Measurements from ENCODE around the gene VPS45.
"Not testable (repeated sequence)": the region's sequence is repeated elsewhere in the genome, so short reads cannot be mapped to it uniquely, and the experiment has no call there.

Gene VPS45

DNA sequence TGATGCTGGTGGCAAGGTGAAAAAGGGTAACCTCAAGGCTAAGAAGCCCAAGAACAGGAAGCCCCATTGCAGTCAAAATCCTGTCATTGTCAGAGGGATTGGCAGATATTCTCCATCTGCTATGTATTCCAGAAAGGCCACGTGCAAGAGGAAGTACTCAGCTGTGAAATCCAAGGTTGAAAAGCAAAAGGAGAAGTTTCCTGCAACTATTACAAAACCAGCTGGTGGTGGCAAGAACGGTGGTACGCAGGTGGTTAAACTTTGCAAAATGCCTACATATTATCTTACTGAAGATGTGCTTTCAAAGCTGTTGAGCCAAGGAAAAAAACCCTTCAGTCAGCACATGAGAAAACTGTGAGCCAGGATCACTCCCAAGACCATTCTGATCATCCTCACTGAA, 13.7 kb upstream of the VPS45 start:
- no peak for DNase-seq
- no peaks in the 10 kb centered on the region for H3K36me3 ChIP-seq (ENCODE audit: control insufficient read depth, insufficient read depth, low read length)
- H2BK5ac ChIP-seq (ENCODE audit: low read length) = no peak overlapping the region
- no peak overlapping the region for H3K4ac ChIP-seq (ENCODE audit: low read depth, low read length)
- H3K27ac ChIP-seq (ENCODE audit: low read depth, low read length) = no peak overlapping the region
- H3K4me2 ChIP-seq (ENCODE audit: low read length) = no peak overlapping the region
- no peak overlapping the region for H2AK5ac ChIP-seq (ENCODE audit: low read length)
- H3K23ac ChIP-seq (ENCODE audit: low read length) = no peak overlapping the region
- no peak overlapping the region for H3K9ac ChIP-seq (ENCODE audit: low read length)
- H4K8ac ChIP-seq (ENCODE audit: low read depth, low read length) = no peak overlapping the region
- no peaks in the 10 kb centered on the region for H3K79me1 ChIP-seq (ENCODE audit: low read length)
- H2BK120ac ChIP-seq (ENCODE audit: low read depth, low read length) = no peak overlapping the region
- no CpG with 5 or more reads among the region's 3 CpGs for WGBS (ENCODE audit: extremely low coverage, insufficient coverage, low lambda C conversion rate)
- H3K56ac ChIP-seq (ENCODE audit: low read length) = no peak overlapping the region
- no peak overlapping the region for H3K4me3 ChIP-seq (ENCODE audit: low read length)
- no peaks in the 10 kb centered on the region for H3K79me2 ChIP-seq (ENCODE audit: control insufficient read depth, insufficient read depth, low read length)
- no peak overlapping the region for H3K18ac ChIP-seq (ENCODE audit: low read length)
- H3K27me3 ChIP-seq (ENCODE audit: insufficient read depth, low read length, poor library complexity) = no peaks in the 10 kb centered on the region
- no peak overlapping the region for H4K5ac ChIP-seq (ENCODE audit: low read length)
- H2BK15ac ChIP-seq (replicated peaks; ENCODE audit: low read depth) = no peak overlapping the region
- no peaks in the 10 kb centered on the region for H3K4me1 ChIP-seq (ENCODE audit: control insufficient read depth, low read depth, low read length)

DNA sequence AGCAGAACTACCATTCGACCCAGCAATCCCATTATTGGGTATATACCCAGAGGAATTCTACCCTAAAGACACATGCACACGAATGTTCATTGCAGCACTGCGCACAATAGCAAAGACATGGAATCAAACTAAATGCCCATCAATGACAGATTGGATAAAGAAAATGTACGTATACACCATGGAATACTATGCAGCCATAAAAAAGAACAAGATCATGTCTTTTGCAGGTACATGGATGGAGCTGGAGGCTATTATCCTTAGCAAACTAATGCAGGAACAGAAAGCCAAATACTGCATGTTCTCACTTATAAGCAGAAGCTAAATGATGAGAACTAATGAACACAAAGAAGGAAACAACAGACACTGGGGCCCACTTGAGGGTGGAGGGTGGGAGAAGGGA, 12.1 kb upstream of the VPS45 start:
- H2AK5ac ChIP-seq (ENCODE audit: low read length); H4K8ac ChIP-seq (ENCODE audit: low read depth, low read length); H3K36me3 ChIP-seq (ENCODE audit: control insufficient read depth, insufficient read depth, low read length); DNase-seq; H3K4me3 ChIP-seq (ENCODE audit: low read length); H3K27me3 ChIP-seq (ENCODE audit: insufficient read depth, low read length, poor library complexity); H3K18ac ChIP-seq (ENCODE audit: low read length); H3K4me1 ChIP-seq (ENCODE audit: control insufficient read depth, low read depth, low read length); H3K23ac ChIP-seq (ENCODE audit: low read length); H3K9ac ChIP-seq (ENCODE audit: low read length); H2BK5ac ChIP-seq (ENCODE audit: low read length); H3K56ac ChIP-seq (ENCODE audit: low read length); H3K27ac ChIP-seq (ENCODE audit: low read depth, low read length); H3K4ac ChIP-seq (ENCODE audit: low read depth, low read length); H3K4me2 ChIP-seq (ENCODE audit: low read length); H2BK15ac ChIP-seq (replicated peaks; ENCODE audit: low read depth); H3K79me1 ChIP-seq (ENCODE audit: low read length); H4K5ac ChIP-seq (ENCODE audit: low read length); H3K79me2 ChIP-seq (ENCODE audit: control insufficient read depth, insufficient read depth, low read length); H2BK120ac ChIP-seq (ENCODE audit: low read depth, low read length): not testable (repeated sequence)
- WGBS (ENCODE audit: extremely low coverage, insufficient coverage, low lambda C conversion rate) = no CpG with 5 or more reads among the region's 4 CpGs

DNA sequence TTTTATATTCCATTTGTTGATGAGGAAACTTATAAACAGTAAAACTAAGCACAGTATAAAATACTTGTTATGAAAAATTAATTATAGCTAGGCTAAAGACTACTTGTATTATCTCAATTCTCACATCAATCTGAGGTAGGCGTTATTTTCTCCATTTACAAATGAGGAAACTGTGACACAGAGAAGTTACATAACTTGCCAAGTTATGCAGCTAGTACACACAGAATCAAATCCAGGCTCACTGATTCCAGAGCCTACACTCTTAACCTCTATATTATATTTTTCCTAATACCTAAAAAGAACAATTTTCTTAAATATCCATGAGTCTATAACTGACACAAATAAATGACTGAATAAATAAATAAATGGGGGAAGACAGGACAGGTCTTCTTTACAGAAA, 11.2 kb upstream of the VPS45 start:
- Histone ChIP-seq H4K5ac (ENCODE audit: low read length) (no peak overlapping the region), H3K4me1 (ENCODE audit: control insufficient read depth, low read depth, low read length) (no peaks in the 10 kb centered on the region), H2AK5ac (ENCODE audit: low read length) (no peak overlapping the region), H3K79me2 (ENCODE audit: control insufficient read depth, insufficient read depth, low read length) (no peaks in the 10 kb centered on the region), H3K4me3 (ENCODE audit: low read length) (no peak overlapping the region), H2BK15ac (replicated peaks; ENCODE audit: low read depth) (no peak overlapping the region), H3K18ac (ENCODE audit: low read length) (no peak overlapping the region), H3K56ac (ENCODE audit: low read length) (no peak overlapping the region), H3K4ac (ENCODE audit: low read depth, low read length) (no peak overlapping the region), H3K9ac (ENCODE audit: low read length) (no peak overlapping the region), H3K23ac (ENCODE audit: low read length) (no peak overlapping the region), H3K79me1 (ENCODE audit: low read length) (no peaks in the 10 kb centered on the region), H3K4me2 (ENCODE audit: low read length) (no peak overlapping the region), H3K36me3 (ENCODE audit: control insufficient read depth, insufficient read depth, low read length) (no peaks in the 10 kb centered on the region), H4K8ac (ENCODE audit: low read depth, low read length) (no peak overlapping the region), H3K27me3 (ENCODE audit: insufficient read depth, low read length, poor library complexity) (no peaks in the 10 kb centered on the region), H2BK5ac (ENCODE audit: low read length) (no peak overlapping the region), H3K27ac (ENCODE audit: low read depth, low read length) (no peak overlapping the region), H2BK120ac (ENCODE audit: low read depth, low read length) (no peak overlapping the region)
- WGBS (ENCODE audit: extremely low coverage, insufficient coverage, low lambda C conversion rate) = no CpG with 5 or more reads among the region's 1 CpG
- no peak for DNase-seq

DNA sequence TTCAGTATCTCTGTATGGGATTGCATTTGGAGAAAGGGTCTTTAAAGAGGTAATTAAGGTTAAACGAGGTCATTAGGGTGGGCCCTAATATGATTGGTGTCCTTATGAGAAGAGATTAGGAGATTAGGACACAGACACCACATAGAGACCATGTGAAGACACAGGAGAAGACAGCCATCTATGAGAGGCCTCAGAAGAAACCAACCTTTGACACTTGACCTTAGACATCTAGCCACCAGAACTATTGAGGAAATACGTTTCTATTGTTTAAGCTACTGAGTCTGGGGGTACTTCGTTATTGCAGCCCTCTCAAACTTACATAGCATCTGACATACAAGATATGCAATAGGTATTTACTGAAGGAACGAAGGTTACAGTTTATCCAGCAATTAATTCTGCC, 7.3 kb upstream of the VPS45 start:
- Histone ChIP-seq H4K5ac (ENCODE audit: low read length) (no peak overlapping the region), H3K18ac (ENCODE audit: low read length) (no peak overlapping the region), H2BK120ac (ENCODE audit: low read depth, low read length) (no peak overlapping the region), H3K23ac (ENCODE audit: low read length) (no peak overlapping the region), H3K4me1 (ENCODE audit: control insufficient read depth, low read depth, low read length) (no peaks in the 10 kb centered on the region), H3K79me1 (ENCODE audit: low read length) (no peaks in the 10 kb centered on the region), H3K27ac (ENCODE audit: low read depth, low read length) (no peak overlapping the region), H3K79me2 (ENCODE audit: control insufficient read depth, insufficient read depth, low read length) (no peaks in the 10 kb centered on the region), H3K27me3 (ENCODE audit: insufficient read depth, low read length, poor library complexity) (no peaks in the 10 kb centered on the region), H2BK5ac (ENCODE audit: low read length) (no peak overlapping the region), H3K4me2 (ENCODE audit: low read length) (no peak overlapping the region), H2BK15ac (replicated peaks; ENCODE audit: low read depth) (no peak overlapping the region), H3K4ac (ENCODE audit: low read depth, low read length) (no peak overlapping the region), H3K9ac (ENCODE audit: low read length) (no peak overlapping the region), H2AK5ac (ENCODE audit: low read length) (no peak overlapping the region), H3K56ac (ENCODE audit: low read length) (no peak overlapping the region), H3K4me3 (ENCODE audit: low read length) (no peak overlapping the region), H3K36me3 (ENCODE audit: control insufficient read depth, insufficient read depth, low read length) (no peaks in the 10 kb centered on the region), H4K8ac (ENCODE audit: low read depth, low read length) (no peak overlapping the region)
- no peak for DNase-seq
- WGBS (ENCODE audit: extremely low coverage, insufficient coverage, low lambda C conversion rate) = no CpG with 5 or more reads among the region's 4 CpGs

DNA sequence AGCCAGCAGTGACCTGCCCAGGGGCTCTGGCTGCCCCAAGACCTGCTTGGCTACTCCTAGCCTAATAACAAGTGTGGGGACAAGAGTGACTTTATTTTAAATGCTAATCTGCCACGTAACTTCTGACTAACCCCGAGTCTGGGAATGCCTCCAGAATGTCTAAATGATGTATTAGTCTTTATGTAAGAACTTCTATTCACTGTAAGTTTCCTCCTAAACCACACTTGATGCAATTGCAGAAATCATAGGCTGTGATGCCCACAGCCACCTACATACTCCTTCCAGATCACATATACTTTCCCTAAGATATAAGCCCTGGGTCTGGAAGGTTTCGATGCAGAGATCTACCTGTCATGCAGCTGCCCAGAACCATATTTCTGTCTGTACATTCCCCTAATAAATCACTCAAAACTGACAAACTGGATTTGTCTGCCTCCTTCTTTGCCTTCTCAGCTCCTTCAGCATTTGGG, 5.9 kb upstream of the VPS45 start:
- no peak overlapping the region for H3K4ac ChIP-seq (ENCODE audit: low read depth, low read length)
- no peak overlapping the region for H4K8ac ChIP-seq (ENCODE audit: low read depth, low read length)
- H3K79me1 ChIP-seq (ENCODE audit: low read length) = no peaks in the 10 kb centered on the region
- no peak overlapping the region for H3K4me2 ChIP-seq (ENCODE audit: low read length)
- no peaks in the 10 kb centered on the region for H3K27me3 ChIP-seq (ENCODE audit: insufficient read depth, low read length, poor library complexity)
- no peak overlapping the region for H3K56ac ChIP-seq (ENCODE audit: low read length)
- no CpG with 5 or more reads among the region's 3 CpGs for WGBS (ENCODE audit: extremely low coverage, insufficient coverage, low lambda C conversion rate)
- DNase-seq = no peak
- H3K4me1 ChIP-seq (ENCODE audit: control insufficient read depth, low read depth, low read length) = no peaks in the 10 kb centered on the region
- no peak overlapping the region for H3K4me3 ChIP-seq (ENCODE audit: low read length)
- H3K23ac ChIP-seq (ENCODE audit: low read length) = no peak overlapping the region
- no peak overlapping the region for H3K27ac ChIP-seq (ENCODE audit: low read depth, low read length)
- H2BK120ac ChIP-seq (ENCODE audit: low read depth, low read length) = no peak overlapping the region
- H2BK5ac ChIP-seq (ENCODE audit: low read length) = no peak overlapping the region
- H3K79me2 ChIP-seq (ENCODE audit: control insufficient read depth, insufficient read depth, low read length) = no peaks in the 10 kb centered on the region
- no peak overlapping the region for H4K5ac ChIP-seq (ENCODE audit: low read length)
- no peaks in the 10 kb centered on the region for H3K36me3 ChIP-seq (ENCODE audit: control insufficient read depth, insufficient read depth, low read length)
- no peak overlapping the region for H3K18ac ChIP-seq (ENCODE audit: low read length)
- H2BK15ac ChIP-seq (replicated peaks; ENCODE audit: low read depth) = no peak overlapping the region
- H2AK5ac ChIP-seq (ENCODE audit: low read length) = no peak overlapping the region
- H3K9ac ChIP-seq (ENCODE audit: low read length) = no peak overlapping the region

DNA sequence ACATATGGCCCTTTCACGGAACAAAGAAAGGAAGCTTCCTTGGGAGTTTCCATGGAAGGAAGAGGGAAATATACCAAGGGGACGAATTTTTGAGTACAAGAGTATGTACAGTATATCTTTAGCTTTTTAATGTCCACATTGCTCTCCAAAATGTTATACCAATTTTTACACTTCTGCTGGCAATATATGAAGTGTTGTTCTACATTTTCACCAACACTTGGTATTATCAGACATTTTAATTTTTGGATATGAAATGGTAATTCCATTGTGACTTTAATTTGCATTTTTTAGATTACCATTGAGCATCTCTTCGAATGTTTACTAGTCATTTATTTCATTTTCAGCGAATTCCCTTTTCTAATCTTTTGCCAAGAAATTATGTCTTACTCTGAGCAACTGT, 5.5 kb upstream of the VPS45 start:
- H3K56ac ChIP-seq (ENCODE audit: low read length) = no peak overlapping the region
- no peak overlapping the region for H3K4me3 ChIP-seq (ENCODE audit: low read length)
- no peak overlapping the region for H3K9ac ChIP-seq (ENCODE audit: low read length)
- H4K8ac ChIP-seq (ENCODE audit: low read depth, low read length) = no peak overlapping the region
- no peaks in the 10 kb centered on the region for H3K79me2 ChIP-seq (ENCODE audit: control insufficient read depth, insufficient read depth, low read length)
- no peaks in the 10 kb centered on the region for H3K4me1 ChIP-seq (ENCODE audit: control insufficient read depth, low read depth, low read length)
- H2AK5ac ChIP-seq (ENCODE audit: low read length) = no peak overlapping the region
- H2BK120ac ChIP-seq (ENCODE audit: low read depth, low read length) = no peak overlapping the region
- no peak overlapping the region for H3K23ac ChIP-seq (ENCODE audit: low read length)
- no peaks in the 10 kb centered on the region for H3K27me3 ChIP-seq (ENCODE audit: insufficient read depth, low read length, poor library complexity)
- H3K27ac ChIP-seq (ENCODE audit: low read depth, low read length) = no peak overlapping the region
- WGBS (ENCODE audit: extremely low coverage, insufficient coverage, low lambda C conversion rate) = no CpG with 5 or more reads among the region's 4 CpGs
- H3K79me1 ChIP-seq (ENCODE audit: low read length) = no peaks in the 10 kb centered on the region
- H2BK15ac ChIP-seq (replicated peaks; ENCODE audit: low read depth) = no peak overlapping the region
- no peak overlapping the region for H4K5ac ChIP-seq (ENCODE audit: low read length)
- no peak overlapping the region for H3K18ac ChIP-seq (ENCODE audit: low read length)
- no peaks in the 10 kb centered on the region for H3K36me3 ChIP-seq (ENCODE audit: control insufficient read depth, insufficient read depth, low read length)
- H3K4ac ChIP-seq (ENCODE audit: low read depth, low read length) = no peak overlapping the region
- H2BK5ac ChIP-seq (ENCODE audit: low read length) = no peak overlapping the region
- H3K4me2 ChIP-seq (ENCODE audit: low read length) = no peak overlapping the region
- DNase-seq = no peak

All from mesendoderm (in vitro differentiated cells).